Measurements from ENCODE around the gene STRIP1.
"Not testable (repeated sequence)": the region's sequence is repeated elsewhere in the genome, so short reads cannot be mapped to it uniquely, and the experiment has no call there.

Gene STRIP1

GRCh38 chr1:110011527-110012041 is 22.8 kb upstream of the STRIP1 start:
- peak; percentile 61 for DNase-seq

DNA sequence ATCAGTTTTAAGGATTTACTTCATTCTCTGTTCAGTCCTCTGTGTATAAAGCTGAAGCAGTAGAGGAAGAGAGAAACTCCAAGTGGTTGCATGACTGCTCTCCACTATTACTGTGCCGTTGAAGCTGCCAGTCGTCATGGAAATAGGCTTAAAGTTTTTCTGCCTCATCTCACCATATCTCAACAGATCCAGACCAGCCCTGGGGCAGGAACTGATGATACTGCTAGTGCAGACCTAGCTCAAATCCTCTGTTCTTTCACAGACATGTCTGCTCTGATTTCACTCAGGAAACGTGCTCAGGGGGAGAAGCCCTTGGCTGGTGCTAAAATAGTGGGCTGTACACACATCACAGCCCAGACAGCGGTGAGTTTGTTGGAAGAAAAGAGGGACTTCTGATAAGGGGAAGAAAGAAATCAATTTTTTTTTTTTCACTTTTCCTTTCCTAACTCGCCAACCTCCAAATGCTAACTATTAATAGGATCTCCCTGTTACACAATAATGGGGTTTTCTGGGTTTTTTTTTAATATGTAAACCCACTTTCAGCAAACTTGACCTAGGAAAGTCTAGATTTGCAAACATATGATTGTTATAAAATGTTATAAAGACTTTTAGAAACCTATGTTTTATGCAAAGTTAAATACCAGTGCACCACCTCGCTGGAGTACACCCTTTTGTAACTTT is 22.2 kb upstream of the STRIP1 start:
- DNase-seq, result no peak

DNA sequence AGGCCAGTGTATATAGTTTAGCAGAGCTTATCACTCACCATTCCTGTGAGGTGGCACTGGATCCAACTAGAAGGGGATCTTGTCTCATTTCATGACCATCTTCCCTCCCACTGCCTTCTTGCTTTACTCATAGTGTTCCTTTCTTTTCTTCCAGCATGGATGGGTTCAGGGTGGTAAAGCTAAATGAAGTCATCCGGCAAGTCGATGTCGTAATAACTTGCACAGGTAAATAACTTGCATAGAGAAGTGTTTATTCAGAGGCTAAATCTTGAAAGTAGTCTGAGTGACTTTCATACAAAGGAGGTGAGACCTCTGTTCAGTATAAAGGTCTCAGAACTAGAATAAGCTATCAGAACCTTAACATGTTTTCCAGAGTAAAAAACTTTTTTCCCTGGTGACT is 16.6 kb upstream of the STRIP1 start:
- no peak for DNase-seq

GRCh38 chr1:110018396-110018795 is 16.0 kb upstream of the STRIP1 start:
- no peak for DNase-seq

DNA sequence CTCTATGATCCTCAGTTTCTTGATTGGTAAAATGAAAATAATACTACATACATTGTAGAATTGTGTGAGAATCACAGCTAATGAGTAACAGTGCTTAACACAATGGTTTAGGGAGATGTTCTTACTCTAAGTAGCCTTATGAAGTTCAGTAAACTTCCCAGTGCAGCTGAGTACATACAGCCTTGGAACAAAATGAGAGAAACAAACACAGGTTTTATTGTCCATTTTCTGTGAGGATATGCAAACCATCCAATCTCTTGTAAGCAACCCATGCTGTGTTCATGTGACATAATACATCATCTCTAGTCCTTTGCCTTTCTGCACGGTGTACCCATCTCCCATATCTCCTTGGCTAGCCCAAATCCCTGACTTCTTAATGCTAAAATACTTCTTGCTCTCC is 14.7 kb upstream of the STRIP1 start:
- DNase-seq, result no peak

DNA sequence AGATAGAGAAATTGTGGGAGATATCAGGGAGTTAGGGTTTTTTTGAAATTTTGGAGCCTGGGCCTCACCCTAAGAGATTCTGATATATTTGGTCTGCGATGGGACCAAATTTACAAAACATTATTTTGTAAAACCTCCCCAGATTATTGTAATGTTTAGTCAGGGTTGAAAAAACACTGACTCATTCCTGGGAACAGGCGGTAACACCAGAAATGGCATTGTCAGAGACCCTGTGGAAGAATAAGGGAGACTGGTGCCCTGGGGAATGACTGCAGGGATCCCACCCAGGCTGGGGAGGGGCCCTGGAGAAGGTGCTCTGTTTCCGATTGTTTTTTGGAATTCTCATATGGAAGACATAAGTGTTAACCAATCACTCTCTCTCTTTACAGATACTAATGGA is 13.1 kb upstream of the STRIP1 start:
- no peak for DNase-seq

- no peak for DNase-seq
Measured at GRCh38 chr1:110024613-110025012, 9.8 kb upstream of the STRIP1 start.

GRCh38 chr1:110030687-110031086 is 3.7 kb upstream of the STRIP1 start:
- DNase-seq, result not testable (repeated sequence)

DNA sequence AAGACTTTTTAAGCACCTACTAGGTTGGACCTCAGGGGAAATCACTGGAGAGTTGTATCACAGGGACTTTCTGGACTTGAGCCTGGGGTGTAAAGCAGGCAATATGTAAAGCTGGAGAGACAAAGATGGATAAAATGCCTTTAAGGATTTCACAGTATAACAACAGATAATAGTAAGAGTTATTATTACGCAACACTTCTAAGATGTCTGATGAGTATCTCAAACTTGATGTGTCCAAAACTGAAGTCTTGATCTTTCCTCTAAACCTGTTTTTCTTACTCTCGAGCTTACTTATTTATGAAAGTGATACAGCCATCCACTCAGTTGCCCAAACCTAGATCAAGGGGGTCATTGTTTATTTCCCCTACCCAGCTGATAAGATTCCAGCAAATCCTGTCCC is 2.1 kb upstream of the STRIP1 start:
- DNase-seq, result no peak

GRCh38 chr1:110033421-110033820 is 1.0 kb upstream of the STRIP1 start:
- DNase-seq, result no peak

- DNase-seq, result no peak
Measured at GRCh38 chr1:110034040-110034450, 379 bp upstream of the STRIP1 start.

DNA sequence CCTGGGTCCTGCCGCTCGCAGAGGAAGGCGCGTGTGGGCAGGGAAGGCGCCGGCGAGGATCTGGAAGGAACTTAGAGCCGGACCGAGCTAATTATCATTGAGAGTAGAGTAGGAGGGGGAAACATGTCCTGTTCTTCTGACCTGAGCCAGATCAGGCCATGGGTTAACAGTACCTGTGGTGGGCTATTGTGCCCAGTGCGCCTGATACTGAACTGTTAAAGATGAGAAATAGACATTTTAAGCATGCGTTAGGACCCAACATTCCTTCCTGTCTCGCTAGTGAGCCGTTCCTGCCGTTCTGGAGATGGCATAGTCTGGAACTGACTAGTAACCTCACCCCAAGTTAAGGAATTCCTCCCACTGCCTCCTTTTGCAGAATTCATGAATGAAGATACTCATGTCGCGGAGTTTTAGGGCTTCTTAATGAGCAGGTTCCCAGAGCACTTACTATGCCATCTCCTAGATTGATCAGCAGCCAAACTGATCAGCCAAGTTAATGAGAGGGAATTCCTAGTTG is 870 bp downstream of the STRIP1 start:
- DNase-seq, result no peak

DNA sequence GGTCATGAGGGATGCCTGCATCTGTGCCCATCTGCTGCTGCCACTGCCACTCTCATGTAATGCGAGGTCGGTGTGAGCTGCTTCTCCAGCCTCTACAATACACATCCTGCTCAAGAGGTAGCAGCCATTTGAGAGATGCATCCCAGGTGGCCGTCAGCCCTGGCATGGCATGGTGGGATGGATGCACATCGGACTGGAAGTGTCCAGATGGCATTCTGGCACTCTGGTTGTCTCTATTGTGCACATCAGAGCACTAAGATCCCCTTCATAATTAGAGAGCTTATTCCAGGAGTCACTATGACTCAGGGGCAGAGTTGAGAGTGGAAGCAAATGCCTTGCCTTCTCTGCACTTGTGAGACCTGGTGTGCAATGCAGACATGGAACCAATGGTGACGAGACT is 3.8 kb downstream of the STRIP1 start:
- DNase-seq, result no peak

GRCh38 chr1:110039641-110040040 is 5.2 kb downstream of the STRIP1 start:
- DNase-seq, result no peak

DNA sequence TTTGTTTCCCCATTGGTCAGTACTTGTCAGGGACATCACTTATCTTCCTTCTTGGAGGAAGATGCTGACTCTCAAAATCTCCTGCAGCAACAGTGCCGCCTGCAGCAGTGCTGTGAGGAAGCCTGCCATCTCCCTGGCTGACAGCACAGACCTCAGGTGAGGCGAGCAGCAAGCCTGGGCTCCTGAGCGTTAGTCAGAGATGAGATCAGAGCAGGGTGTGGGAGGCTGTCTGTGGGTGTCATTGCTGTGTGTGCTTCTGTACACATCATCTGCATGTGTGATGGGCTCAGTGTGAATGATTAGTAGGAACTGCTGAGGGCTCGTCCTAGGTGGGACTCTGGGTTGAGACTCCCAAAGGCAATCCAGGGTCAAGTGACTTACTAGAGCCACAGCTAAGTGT is 6.1 kb downstream of the STRIP1 start:
- DNase-seq, result no peak

DNA sequence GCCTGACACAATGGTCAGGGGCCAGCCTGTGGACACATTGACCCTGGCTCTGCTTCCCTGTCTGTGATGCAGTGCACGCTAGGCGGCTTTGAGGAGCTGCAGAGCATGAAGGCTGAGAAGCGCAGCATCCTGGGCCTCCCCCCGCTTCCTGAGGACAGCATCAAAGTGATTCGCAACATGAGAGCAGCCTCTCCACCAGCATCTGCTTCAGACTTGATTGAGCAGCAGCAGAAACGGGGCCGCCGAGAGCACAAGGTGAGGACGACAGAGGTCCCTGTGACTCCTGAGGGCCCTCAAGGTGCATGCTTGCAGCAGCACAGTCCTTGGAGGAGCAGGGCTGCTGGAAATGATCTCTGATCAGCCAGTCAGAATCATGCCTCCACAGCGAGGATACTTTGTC is 8.6 kb downstream of the STRIP1 start:
- no peak for DNase-seq

DNA sequence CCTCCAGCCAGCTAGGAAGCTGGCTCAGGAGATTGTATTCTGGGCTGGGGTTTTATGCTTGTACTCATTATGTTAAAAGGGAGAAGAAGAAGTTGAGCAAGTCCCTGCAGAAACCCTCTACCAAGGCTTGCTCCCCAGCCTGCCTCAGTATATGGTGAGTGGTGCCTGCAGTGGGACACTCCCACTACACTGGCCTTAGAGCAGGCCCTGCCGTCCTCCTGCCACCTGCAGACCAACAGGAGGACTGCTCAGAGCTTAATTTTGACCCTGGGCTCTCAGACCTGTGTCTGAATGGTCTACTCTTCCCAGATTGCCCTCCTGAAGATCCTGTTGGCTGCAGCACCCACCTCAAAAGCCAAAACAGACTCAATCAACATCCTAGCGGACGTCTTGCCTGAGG is 13.0 kb downstream of the STRIP1 start:
- DNase-seq, result no peak

DNA sequence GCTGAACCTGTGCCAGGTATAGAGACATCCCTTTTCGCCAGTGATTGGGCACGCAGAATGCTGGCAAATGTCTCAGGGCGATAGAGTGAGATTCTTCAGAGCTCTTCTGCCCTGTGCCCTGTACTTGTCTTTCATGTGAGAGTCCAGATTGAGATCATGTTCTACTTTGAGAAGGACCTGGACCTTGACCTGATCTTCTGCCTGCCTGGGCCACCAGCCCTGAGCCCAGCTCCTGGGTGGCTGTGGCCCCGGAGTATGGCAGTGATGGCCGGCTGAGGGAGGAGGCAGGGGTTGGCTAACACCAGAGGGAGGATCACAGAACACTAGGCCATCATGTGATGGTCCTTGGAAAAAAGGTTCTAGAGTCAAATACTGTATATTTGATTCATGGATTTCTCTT is 13.8 kb downstream of the STRIP1 start:
- no peak for DNase-seq

DNA sequence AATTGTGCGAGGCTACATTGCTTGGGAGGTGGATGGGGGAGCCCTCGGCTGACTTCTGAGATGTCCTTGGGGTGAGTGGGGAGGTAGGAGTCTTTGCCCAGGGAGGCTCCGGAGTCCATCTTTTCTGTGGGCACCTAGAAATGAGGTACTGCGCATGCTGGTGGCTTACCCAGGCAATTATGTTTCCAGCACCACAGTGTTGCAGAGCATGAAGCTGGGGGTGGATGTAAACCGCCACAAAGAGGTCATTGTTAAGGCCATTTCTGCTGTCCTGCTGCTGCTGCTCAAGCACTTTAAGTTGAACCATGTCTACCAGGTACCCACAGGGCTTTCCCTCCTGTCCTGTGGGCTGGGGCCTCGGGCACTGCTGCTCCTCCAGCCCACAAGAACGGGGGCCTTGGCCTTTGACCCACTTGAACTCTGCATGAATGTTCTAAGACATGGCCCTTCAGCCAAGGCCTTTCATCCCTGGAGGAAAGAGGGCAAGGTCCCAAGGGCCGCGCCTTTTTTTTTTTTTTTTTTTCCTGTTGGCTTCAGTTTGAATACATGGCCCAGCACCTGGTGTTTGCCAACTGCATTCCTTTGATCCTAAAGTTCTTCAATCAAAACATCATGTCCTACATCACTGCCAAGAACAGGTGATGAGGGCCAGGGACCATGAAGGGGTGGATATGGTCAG is 14.6 kb downstream of the STRIP1 start:
- no peak for DNase-seq

DNA sequence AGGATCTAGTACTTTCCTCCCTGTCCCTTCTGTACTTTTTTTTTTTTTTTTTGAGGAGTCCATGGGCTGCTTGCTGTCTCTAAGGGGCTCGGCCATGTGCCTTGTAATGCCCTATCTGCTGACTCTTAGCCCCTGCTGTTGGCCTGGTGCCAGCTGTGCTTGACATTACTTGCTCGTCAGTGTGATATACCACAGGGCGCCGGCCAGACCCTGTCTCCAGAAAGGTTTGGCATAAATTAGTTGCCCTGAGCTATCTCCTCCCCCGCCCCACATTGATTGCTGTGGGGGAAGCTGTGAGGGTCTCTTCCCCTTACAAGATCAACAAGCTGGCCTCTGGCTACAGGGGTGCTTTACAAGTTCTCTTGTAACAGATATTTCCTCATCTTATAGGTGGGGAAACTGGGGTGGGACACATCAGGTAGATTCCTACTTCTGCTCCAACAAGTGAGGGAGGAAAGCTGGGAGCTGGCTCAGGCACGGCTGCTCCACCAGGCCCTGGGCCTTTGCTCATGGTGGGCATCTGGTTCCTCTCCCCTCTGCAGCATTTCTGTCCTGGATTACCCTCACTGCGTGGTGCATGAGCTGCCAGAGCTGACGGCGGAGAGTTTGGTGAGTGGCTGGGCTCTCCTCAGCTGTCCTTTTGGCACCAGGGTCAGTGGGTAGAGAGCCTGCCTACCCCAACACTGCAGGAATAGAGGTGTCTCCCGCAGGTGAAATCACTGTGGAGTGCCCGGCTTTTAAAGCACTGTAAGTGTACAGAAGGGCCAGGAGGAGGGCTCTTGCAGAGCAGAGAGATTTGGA is 15.6 kb downstream of the STRIP1 start:
- DNase-seq, result no peak

DNA sequence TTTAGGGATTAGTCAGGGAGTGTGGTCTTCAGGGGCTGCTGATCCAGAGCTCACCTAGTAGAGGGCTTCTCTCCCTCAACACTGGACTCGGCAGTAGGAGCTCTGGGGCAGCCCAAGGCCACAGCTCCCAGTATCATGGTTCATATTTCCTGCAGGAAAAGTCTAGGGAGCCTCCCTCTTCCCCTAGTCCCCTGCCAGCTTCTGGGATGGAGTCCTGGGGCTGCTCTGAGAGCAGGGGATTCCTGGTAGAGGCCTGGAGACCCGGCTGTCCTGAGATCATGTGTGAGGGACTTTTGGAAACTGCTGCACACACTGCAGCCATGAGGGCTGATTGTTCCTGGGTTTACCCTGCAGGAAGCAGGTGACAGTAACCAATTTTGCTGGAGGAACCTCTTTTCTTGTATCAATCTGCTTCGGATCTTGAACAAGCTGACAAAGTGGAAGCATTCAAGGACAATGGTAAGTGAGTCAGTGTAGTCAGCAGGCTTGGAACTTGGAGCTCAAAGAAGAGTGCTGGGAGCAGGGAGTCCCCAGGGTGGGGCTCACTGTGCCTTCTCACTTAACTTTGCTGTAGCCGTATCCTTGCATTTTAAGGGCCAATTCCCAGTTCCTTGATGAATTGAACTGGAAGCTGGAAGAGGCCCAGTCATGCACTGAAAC is 16.3 kb downstream of the STRIP1 start:
- no peak for DNase-seq

DNA sequence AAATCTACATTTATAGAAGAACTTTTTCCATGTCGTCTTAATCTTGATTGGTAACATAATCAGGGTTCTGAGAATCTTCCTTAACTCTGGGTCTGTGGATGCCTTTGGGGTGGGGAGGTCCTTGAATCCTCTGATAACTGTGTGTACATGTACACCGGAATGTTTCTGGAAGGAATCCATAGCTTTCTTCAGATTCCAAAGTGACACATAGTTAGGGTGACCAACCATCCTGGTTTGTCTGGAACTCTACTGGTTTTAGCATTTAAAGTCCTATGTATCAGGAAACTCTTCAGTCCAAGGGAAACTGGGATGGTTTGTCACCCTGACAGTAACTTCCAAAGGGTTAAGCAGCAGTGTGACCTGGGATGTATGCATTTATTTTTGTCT is 16.8 kb downstream of the STRIP1 start:
- DNase-seq, result no peak

All from CD4-positive, alpha-beta T cell treated with Interleukin-10 for 1 hour (primary cell).